ENCODE measurements around the gene RGS3. TPM values are rescaled to one million over a fixed set of nuclear protein-coding genes. Genes with fewer than 3 reads are reported as not detected.
A peak's percentile ranks its signal among the peaks of the same experiment; 100 is the strongest.

The RGS3 gene
- total RNA-seq, 4 donors from 2014 or later, result 16.2 to 75.6 (median 54.9) TPM

GRCh38 chr9:113497051-113497450 lies 33.5 kb downstream of the RGS3 start:
- no peaks in the 10 kb centered on the region for H3K4me1 ChIP-seq
- no peaks in the 10 kb centered on the region for H3K27me3 ChIP-seq
- intact Hi-C loops (cut with DNase I; ENCODE audit: low total_unique reads), result no loop called here
- TF ChIP-seq POLR2A (IDR thresholded peaks at IDR 0.05), result no peak
- TF ChIP-seq CTCF (IDR thresholded peaks at IDR 0.05), result no peak
- H3K9me3 ChIP-seq, result no peaks in the 10 kb centered on the region
- H3K27ac ChIP-seq, result no peak overlapping the region
- H3K4me3 ChIP-seq, result no peak overlapping the region
- no peak for DNase-seq
- H3K36me3 ChIP-seq, result no peaks in the 10 kb centered on the region

GRCh38 chr9:113499153-113499875 lies 35.8 kb downstream of the RGS3 start:
- no peaks in the 10 kb centered on the region for H3K4me1 ChIP-seq
- no peaks in the 10 kb centered on the region for H3K27me3 ChIP-seq
- H3K4me3 ChIP-seq, result no peak overlapping the region
- H3K36me3 ChIP-seq, result no peaks in the 10 kb centered on the region
- intact Hi-C loops (cut with DNase I; ENCODE audit: low total_unique reads), result no loop called here
- TF ChIP-seq POLR2A (IDR thresholded peaks at IDR 0.05), result no peak
- TF ChIP-seq CTCF (IDR thresholded peaks at IDR 0.05), result no peak
- H3K27ac ChIP-seq, result peak overlapping the region in 1 of 2 donors; percentile 55
- no peak for DNase-seq
- no peaks in the 10 kb centered on the region for H3K9me3 ChIP-seq

DNA sequence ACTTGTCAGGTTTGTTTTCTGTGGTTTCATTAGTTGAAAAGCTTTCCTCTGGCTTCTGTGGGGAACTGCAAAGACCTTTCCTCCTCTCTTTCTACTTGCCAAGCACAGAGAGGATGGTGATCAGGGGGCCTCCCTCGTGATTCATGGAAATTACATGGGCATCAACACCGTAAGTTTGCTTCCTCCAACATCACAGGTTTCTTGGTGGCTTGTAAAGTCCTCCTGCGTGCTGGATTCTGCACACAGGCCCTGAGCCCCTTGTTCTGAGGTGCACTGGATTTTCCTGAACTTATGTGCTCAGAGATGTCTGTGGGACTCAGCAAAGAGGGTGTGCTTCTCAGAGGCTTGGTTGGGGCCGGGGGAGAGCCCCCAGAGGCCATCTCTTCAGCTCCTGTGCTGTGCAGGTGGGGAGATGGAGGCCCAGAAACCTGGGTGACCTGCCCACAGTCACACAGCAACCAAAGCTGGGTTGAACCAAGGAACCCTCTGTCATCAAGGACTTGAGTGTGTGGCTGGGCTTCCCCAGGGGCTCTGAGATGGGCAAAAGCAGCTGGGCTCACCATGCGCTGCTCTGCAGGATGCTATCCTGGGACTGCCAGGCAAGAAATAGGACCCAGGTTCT lies 36.5 kb downstream of the RGS3 start:
- no peak overlapping the region for H3K4me3 ChIP-seq
- intact Hi-C loops (cut with DNase I; ENCODE audit: low total_unique reads), result no loop called here
- no peaks in the 10 kb centered on the region for H3K4me1 ChIP-seq
- TF ChIP-seq CTCF (IDR thresholded peaks at IDR 0.05) (no peak), POLR2A (IDR thresholded peaks at IDR 0.05) (no peak)
- no peaks in the 10 kb centered on the region for H3K9me3 ChIP-seq
- no peaks in the 10 kb centered on the region for H3K27me3 ChIP-seq
- no peak for DNase-seq
- H3K27ac ChIP-seq, result peak overlapping the region in 1 of 2 donors; percentile 55
- no peaks in the 10 kb centered on the region for H3K36me3 ChIP-seq

- intact Hi-C loops (cut with DNase I; ENCODE audit: low total_unique reads), result no loop called here
Observed at GRCh38 chr9:113501129-113501686, 37.7 kb downstream of the RGS3 start.

More at GRCh38 chr9:113501129-113501686, 37.7 kb downstream of the RGS3 start:
- TF ChIP-seq CTCF (IDR thresholded peaks at IDR 0.05) (no peak), POLR2A (IDR thresholded peaks at IDR 0.05) (no peak)
- peak overlapping the region; percentile 14 to 17 for H3K4me3 ChIP-seq
- no peaks in the 10 kb centered on the region for H3K36me3 ChIP-seq
- no peaks in the 10 kb centered on the region for H3K27me3 ChIP-seq
- DNase-seq, result peak in 1 of 2 donors; percentile 52
- H3K4me1 ChIP-seq, result no peaks in the 10 kb centered on the region
- no peaks in the 10 kb centered on the region for H3K9me3 ChIP-seq
- H3K27ac ChIP-seq, result peak overlapping the region; percentile 55 to 57
